ENCODE data around the gene FAHD1.
"Not testable (repeated sequence)": the region's sequence is repeated elsewhere in the genome, so short reads cannot be mapped to it uniquely, and the experiment has no call there.

Gene FAHD1

DNA sequence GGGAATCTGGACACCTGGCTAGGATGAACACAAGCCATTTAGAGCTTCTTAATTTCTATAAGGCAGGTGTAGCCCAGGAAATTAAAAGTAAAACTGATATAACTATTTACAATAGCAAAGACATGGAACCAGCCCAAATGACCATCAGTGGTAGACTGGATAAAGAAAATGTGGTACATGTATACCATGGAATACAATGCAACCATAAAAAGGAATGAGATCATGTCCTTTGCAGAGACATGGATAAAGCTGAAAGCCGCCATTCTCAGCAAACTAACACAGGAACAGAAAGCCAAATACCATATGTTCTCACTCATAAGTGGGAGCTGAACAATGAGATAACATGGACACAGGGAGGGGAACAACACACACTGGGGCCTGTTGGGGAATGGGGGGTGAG lies 19.4 kb downstream of the FAHD1 start:
- no peak for DNase-seq (ENCODE audit: low read depth)

DNA sequence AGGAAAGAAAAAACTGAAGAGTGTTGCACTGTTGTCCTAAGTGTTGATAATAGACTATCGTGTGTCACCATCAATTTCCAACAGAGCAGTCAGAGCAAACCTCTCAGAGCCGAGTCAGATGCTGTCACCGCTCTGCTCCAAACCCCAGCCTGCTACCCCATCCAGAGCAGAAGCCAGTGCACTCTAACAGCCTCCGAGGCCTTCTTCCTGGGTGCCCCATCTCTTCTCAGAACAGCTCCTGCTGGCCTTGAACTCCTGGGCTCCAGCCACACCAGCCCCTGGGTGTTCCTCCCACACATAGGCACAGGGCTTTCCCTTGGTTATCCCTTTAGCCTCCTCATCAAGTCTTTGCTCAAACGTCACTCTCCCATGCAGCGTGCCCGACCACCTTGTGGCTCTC lies 24.0 kb downstream of the FAHD1 start:
- no peak for DNase-seq (ENCODE audit: low read depth)

DNA sequence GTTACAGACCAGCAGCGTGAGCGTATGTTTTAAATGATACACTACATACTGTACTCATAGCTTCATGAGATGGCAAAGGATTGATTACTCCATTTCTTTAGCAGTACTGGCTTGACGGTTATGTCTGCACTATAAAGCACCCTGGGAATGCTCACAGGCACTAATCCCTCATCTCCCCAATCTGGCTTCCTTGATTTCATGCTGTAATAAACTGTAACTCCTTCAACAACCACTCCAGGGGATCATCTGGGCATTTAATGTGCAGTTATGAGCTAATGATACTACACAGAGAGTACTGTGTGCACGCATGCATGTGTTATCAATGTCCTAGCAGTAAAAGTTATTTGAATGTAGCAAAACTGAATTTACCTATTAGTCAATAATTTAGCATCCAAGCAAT lies 24.8 kb downstream of the FAHD1 start:
- DNase-seq (ENCODE audit: low read depth): no peak

DNA sequence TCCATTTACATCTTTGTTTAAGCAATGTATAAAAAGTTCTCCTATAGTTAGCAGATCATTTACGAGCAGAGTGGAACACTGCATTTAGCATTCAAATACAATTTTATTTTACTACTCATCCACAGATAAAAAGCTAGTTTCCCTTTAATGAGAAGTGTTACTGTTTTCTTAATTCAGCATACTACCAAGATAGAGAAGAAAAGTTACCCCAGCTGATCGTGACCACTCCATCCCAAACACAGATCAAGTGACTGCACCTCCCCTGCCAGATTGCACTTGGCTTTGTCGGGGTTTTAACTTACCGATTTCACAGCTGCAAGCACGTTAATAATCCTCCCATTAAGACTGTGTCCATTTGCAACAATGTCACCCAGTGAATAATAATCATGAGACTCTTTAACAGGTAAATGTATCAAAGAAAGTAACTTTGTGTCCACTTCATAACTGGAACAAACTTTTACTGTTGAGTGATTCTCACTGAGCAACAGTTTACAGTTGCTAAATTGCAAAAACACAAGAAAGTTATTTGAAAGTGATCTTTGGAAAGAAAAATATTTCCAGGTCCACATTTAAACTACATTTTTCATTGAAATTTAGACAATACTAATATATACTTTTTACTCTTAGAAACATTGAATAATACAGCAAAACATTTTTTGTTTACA lies 30.6 kb downstream of the FAHD1 start:
- no peak for DNase-seq (ENCODE audit: low read depth)

DNA sequence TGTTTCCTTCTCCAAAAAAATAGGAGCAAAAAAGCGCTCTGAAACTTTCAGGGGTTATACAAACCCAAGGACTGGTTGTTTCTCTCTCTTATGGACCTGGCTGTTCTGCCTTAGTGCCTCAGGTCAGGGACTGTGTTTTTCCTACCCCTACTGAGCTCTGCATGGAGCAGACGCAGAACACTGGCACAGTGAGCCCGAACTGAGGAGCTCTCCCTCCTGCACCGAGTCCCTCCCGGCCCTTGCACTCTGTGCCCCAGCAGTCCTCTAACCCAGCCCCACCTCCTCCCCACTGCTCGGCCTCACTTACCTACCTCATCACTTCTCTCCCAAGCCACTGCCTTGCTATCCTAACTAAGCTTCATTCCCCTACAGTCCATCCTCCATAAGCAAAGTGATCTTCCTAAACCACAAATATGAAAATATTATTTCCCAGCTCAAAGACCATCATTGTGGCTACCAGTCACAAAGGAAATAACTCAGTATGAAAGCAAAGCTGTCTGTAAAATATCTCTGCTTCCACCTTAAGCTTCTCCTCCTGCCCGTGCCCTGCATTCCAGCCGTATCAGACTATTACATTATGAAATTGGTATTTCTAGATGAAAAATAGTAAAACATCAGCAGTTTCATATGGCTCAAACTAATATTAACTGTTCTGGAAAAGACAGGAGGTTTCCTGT lies 31.3 kb downstream of the FAHD1 start:
- DNase-seq (ENCODE audit: low read depth): no peak

DNA sequence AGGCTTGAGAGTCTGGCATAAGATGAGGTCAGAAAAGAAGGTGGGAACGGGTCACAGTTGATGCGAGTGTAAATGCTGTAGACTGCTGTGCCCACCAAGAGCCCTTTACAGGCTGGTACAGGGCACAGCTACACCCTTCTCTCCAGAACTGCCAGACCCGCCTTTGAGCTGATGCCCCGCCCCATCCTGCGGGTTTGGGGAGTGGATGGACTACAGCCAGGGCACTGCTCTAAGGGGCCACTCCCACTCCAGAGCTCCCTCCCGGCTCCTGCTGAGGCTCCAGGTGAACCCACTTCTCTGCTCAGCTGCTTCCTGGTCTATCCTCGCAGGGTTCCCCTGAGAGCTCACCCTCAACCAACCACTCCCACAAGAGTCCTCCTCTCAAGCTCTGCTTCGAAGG lies 32.6 kb downstream of the FAHD1 start:
- no peak for DNase-seq (ENCODE audit: low read depth)

DNA sequence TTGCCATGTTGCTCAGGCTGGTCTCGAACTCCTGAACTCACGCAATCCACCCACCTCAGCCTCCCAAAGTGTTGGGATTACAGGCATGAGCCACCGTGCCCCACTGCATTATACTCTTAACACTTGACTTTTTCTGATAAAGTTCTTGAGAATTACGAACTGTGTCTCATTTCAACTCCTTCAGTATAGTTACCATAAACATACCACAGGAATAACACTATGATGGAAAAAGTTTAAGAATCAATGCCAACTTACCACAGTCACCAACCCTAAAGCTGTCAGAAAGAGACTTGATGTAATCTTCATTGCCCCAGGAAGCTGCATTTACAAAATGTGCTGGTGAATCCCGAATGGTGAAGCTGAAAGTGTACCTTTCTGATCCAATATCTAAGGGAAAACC lies 34.7 kb downstream of the FAHD1 start:
- no peak for DNase-seq (ENCODE audit: low read depth)

DNA sequence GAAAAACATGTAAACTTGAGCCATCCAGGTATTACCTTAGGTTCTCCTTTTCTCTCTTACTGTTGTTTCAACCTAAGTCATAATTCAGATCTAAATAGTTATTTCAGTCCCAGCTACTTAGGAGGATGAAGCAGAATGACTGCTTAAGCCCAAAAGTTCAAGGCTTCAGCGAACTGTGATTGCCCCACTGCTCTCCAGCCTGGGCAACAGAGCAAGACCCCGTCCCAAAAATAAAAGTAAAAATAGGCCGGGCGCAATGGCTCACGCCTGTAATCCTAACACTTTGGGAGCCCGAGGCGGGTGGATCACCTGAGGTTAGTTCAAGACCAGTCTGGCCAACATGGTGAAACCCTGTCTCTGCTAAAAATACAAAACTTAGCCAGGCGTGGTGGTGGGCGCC lies 35.4 kb downstream of the FAHD1 start:
- DNase-seq (ENCODE audit: low read depth): no peak

DNA sequence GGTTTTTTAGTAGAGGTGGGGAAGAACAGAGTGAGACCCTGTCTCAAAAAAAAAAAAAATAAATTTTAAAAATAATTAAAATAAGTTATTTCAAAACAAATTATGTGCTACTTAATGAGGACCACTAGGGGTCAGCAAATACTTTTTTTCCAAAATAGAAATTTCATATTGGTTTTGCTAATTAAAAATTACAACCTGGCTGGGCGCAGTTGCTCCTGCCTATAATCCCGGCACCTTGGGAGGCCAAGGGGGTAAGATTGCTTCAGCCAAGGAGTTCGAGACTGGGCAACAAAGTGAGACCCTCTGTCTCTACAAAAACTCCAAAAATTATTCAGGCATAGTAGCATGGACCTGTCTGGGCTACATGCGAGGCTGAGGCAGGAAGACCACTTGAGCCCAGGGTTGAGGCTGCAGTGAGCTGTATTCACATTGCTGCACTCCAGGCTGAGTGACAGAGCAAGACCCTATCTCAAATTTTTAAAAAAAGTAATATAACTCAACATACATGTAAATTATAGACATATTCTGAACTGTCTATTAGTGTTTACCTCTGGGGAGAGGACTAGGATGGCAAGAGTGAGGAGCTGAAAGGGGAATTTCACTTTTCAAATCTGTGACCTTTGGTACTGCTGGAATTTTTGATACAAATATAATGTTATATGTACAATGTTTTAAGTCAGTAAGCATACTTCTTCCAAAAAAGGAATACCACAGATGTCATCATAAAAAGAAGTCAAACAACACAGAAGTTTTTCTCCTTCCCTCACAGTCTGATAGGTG lies 36.9 kb downstream of the FAHD1 start:
- DNase-seq (ENCODE audit: low read depth): no peak

DNA sequence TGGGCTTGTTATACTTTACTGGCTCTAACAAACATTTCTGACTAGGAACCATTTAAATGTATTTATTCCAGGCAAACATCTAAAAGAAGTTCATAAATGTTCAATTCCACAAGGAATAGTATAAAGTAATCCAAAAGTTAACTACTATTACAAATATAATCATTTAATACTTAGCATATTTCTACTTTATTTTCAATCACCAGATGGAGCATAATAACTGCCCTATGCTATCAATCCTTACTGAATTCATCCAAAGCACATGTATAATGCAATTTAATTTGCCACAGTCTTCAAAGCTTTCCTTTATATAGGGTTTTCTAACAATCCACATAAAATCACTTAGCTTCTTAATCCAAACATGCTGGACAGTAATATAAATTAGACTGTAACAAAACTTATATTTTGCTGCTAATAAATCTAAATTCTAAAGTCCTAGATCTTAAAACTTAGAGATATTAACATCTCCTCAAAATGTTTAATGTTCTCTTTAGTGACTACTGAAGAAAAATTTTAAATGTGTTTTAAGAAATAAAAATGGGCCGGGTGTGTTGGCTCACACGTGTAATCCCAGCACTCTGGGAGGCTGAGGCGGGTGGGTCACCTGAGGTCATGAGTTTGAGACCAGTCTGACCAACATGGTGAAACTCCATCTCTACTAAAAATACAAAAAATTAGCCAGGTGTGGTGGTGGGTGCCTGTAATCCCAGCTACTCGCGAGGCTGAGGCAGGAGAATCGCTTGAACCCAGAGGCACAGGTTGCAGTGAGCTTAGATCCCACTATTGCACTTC lies 39.1 kb downstream of the FAHD1 start:
- no peak for DNase-seq (ENCODE audit: low read depth)

DNA sequence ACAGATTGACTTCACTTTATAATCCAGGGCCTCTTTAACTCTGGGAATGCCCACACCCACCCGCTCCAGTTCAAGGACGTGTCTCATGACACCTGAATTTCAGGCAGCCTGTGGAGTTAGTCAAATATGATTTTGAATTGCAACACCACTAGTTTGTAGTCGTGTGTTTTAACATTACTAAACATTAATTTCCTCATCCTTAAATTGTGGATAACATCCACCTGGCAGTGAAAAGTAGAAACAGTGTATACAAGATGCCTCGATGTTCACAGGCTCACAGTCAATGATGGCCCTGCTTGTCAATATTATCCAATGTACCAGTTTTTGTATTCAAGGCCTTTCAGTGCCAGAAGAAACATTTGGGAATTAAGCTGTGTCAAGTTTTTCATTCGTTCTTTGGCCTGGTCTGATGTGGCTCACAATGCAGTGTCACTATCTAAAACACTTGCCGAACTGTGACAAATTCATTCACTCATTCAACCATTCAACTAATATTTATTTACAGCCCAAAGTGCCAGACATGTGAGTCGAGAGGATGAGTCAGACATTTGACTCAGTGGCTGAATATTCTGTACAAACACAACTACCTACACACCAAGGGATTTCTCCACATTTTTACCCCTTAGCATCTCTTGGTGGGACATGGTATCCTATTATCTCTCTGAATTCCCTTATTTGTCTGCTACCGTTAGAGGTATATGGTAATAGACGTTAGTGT lies 43.5 kb downstream of the FAHD1 start:
- peak; percentile 54 for DNase-seq (ENCODE audit: low read depth)

DNA sequence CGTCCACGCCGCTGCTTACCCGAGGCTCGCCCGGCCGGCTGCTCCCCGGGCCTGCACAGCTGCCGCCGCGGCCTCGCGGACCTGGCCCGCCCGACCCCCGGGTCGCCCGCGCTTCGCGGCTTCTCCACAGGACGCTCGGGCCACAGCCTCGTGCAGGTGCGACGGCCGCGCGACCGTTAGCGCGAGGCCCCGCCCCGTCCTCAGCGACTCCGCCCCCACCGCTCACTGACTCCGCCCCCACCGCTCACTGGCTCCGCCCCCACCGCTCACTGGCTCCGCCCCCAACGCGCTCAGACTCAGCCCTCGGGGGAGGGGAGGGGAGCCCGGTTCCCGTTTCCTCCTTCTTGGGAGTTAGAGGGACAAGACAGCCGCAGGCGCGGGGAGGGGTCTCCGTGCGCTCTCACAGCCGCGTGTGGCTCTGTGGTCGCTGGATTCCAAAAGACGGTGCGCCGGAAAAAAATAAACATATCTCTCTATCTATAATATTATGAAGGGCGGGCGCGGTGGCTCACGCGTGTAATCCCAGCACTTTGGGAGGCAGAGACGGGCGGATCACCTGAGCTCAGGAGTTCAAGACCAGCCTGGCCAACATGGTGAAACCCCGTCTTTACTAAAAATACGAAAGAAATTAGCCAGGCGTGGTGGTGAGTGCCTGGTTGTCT lies 45.1 kb downstream of the FAHD1 start, which contains the start of gene MEIOB:
Gene MEIOB, minus strand, starts transcription at position 191 of the 662 bp plus-strand sequence. CDS start 3,989 bp downstream, outside the sequence.
- DNase-seq (ENCODE audit: low read depth): no peak

DNA sequence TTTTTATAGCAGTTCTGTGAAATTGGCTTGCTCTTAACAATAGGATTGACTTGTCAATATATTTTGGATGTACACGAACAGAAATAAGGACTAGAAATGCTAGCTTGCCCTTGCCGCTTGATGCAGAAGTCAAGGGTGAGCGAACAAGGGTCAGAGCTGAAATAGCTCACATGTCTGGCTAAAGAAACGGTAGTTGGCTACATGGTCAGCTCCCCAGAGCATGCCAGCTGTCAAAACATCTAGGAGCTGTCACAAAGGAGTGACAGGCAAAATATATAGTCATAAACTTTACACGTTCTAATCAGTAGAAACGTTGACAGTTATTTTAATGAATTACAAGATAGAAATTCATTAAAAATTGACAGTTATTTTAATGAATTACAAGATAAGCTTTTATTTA lies 47.8 kb downstream of the FAHD1 start:
- DNase-seq (ENCODE audit: low read depth): no peak

DNA sequence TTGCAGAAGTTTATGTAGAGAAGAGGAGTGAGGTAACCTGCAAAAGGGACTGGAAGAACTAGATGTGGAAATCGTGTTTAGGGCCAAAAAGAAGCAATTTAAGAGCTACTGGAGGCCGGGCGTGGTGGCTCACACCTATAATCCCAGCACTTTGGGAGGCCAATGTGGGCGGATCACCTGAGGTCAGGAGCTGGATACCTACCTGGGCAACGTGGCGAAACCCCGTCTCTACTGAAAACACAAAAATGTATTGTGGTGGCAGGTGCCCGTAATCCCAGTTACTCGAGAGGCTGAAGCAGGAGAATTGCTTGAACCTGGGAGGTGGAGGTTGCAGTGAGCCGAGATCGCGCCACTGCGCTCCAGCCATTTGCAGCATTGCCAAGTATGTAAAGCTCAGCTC lies 49.1 kb downstream of the FAHD1 start:
- DNase-seq (ENCODE audit: low read depth): not testable (repeated sequence)

DNA sequence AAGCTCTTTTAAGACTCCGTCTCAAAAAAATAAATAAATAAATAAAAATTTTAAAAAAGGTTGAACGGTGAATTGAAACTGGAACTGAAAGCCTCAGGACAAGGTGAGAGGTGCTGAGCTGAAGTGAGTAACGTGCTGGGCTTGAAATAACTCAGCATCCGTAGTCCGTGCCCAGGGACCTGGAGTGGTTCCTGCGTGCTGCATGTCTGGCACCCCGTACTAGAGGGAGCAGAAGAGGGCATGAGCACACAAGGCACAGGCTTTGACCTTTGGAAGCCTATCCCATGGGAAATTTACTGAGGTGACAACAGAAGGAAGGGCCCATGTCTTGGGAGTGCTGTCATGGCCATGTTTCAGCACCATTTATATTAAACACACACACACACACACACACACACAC lies 49.5 kb downstream of the FAHD1 start:
- no peak for DNase-seq (ENCODE audit: low read depth)

DNA sequence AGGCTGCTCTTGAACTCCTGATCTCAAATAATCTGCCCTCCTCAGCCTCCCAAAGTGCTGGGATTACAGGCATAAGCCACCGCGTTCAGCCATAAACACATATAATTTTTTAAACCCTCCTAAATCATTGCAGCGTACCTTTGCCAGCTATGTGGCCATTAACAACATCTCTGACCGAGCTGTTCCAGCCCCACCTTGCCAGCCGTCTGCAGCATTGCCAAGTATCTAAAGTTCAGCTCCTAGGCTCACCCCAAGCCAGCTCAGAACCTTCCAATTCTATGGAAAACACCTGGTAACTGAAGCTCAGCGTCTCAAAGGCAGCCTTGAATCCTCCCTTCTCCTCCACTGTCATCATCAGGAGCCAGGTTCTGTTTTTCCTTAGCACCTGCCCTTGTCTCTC lies 50.1 kb downstream of the FAHD1 start:
- DNase-seq (ENCODE audit: low read depth): no peak

DNA sequence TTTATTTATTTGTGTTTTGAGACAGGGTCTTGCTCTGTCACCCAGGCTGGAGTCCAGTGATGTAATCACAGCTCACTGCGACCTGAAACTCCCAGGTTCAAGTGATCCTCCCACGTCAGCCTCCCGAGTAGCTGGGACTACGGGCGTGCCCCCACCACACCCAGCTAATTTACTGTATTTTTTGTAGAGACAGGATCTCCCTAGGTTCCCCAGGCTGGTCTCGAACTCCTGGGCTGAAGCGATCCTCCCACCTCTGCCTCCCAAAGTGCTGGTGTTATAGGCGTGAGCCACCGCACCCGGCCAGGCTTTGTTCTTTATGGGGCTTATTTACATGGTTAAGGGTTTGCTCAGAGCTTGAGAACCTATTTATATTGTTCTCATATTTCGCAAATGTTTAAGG lies 50.8 kb downstream of the FAHD1 start:
- DNase-seq (ENCODE audit: low read depth): no peak

DNA sequence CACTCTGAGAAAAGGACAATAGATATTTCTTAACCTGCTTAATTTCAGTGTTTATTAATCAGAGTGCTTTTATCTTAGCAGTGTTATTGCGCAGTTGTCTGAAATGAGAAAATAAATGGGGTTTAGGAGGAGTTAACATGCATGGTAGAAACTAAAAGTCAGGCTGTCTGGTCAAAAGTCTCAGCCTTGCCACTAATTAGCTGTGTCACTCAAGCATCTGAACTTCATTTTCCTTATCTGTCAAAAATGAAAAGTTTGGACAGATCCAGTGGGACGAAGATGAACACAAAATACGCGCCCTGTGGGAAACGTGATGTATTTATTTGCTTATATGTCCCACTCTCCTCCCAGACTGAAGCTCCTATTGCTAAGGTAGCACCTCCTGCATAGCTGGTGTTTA lies 51.2 kb downstream of the FAHD1 start:
- no peak for DNase-seq (ENCODE audit: low read depth)
